ENCODE measurements around the gene GPR35.

Gene GPR35

GRCh38 chr2:240626531-240627300, 1.4 kb downstream of the GPR35 start:
- no peak for DNase-seq

GRCh38 chr2:240627736-240628506, 2.6 kb downstream of the GPR35 start:
- DNase-seq = no peak

GRCh38 chr2:240628507-240628807, 3.2 kb downstream of the GPR35 start:
- DNase-seq = no peak

GRCh38 chr2:240628808-240629618, 3.7 kb downstream of the GPR35 start:
- no peak for DNase-seq

- no peak for DNase-seq
These were observed 4.3 kb downstream of the GPR35 start for GRCh38 chr2:240629619-240629967.

GRCh38 chr2:240629968-240630770, 4.9 kb downstream of the GPR35 start:
- no peak for DNase-seq

- DNase-seq = no peak
These were observed 5.7 kb downstream of the GPR35 start for GRCh38 chr2:240630771-240631547.

GRCh38 chr2:240631548-240632305, 6.4 kb downstream of the GPR35 start:
- DNase-seq = no peak

GRCh38 chr2:240632306-240632721, 7.0 kb downstream of the GPR35 start:
- DNase-seq = no peak

GRCh38 chr2:240635121-240635997, 10.1 kb downstream of the GPR35 start:
- DNase-seq = no peak

GRCh38 chr2:240635998-240636547, 10.8 kb downstream of the GPR35 start:
- no peak for DNase-seq

- DNase-seq = no peak
These were observed 11.4 kb downstream of the GPR35 start for GRCh38 chr2:240636563-240637115.

- DNase-seq = no peak
These were observed 12.0 kb downstream of the GPR35 start for GRCh38 chr2:240637116-240637900.

GRCh38 chr2:240637901-240638345, 12.6 kb downstream of the GPR35 start:
- no peak for DNase-seq

GRCh38 chr2:240638512-240639160, 13.4 kb downstream of the GPR35 start:
- no peak for DNase-seq

- DNase-seq = no peak
These were observed 14.3 kb downstream of the GPR35 start for GRCh38 chr2:240639566-240639965.

GRCh38 chr2:240640939-240641338, 15.7 kb downstream of the GPR35 start:
- no peak for DNase-seq

Data from NCI-H226 (cell line).